Ureter (tissue), 1 donor: ENCODE results near the gene MMAB. TPM values are rescaled to one million over a fixed set of nuclear protein-coding genes. Genes with fewer than 3 reads are reported as not detected.

Experiments
- DNase-seq: peaks from one replicate; pipeline ENCODE4 v3.0.0-alpha.2; 2020; ENCODE audit warnings: low spot score
- total RNA-seq: library from RNA; stranded (reverse); gene quantifications from one replicate; pipeline ENCODE4 v1.2.4, GENCODE V29; 2023
- donor health status: DM: yes; HTN: yes; CAD: no.

The MMAB gene
- total RNA-seq, 1 donor from 2014 or later = 65.8 TPM

GRCh38 chr12:109538191-109538863, 35.0 kb downstream of the MMAB start:
- DNase-seq = no peak

GRCh38 chr12:109537136-109537535, 36.2 kb downstream of the MMAB start:
- no peak for DNase-seq

GRCh38 chr12:109535863-109536250, 37.4 kb downstream of the MMAB start:
- no peak for DNase-seq

GRCh38 chr12:109535231-109535862, 38.0 kb downstream of the MMAB start:
- DNase-seq = no peak

GRCh38 chr12:109534456-109534855, 38.8 kb downstream of the MMAB start:
- no peak for DNase-seq

- DNase-seq = no peak
Measured at GRCh38 chr12:109533487-109533740, 39.9 kb downstream of the MMAB start.

- DNase-seq = no peak
Measured at GRCh38 chr12:109532721-109533486, 40.4 kb downstream of the MMAB start.

- no peak for DNase-seq
Measured at GRCh38 chr12:109531411-109531810, 41.9 kb downstream of the MMAB start.

GRCh38 chr12:109529691-109530640, 43.3 kb downstream of the MMAB start:
- DNase-seq = no peak

GRCh38 chr12:109527489-109528123, 45.7 kb downstream of the MMAB start:
- DNase-seq = no peak

- no peak for DNase-seq
Measured at GRCh38 chr12:109525279-109525585, 48.1 kb downstream of the MMAB start.

GRCh38 chr12:109524466-109525278, 48.6 kb downstream of the MMAB start:
- no peak for DNase-seq

- DNase-seq = no peak
Measured at GRCh38 chr12:109523504-109523903, 49.8 kb downstream of the MMAB start.

- no peak for DNase-seq
Measured at GRCh38 chr12:109523071-109523470, 50.2 kb downstream of the MMAB start.

- no peak for DNase-seq
Measured at GRCh38 chr12:109521831-109522230, 51.5 kb downstream of the MMAB start.

GRCh38 chr12:109519787-109520186, 53.5 kb downstream of the MMAB start:
- DNase-seq = no peak

- peak; percentile 64 for DNase-seq
Measured at GRCh38 chr12:109518820-109519665, 54.3 kb downstream of the MMAB start.

- no peak for DNase-seq
Measured at GRCh38 chr12:109517619-109518018, 55.7 kb downstream of the MMAB start.

- DNase-seq = no peak
Measured at GRCh38 chr12:109513977-109514376, 59.3 kb downstream of the MMAB start.

- DNase-seq = no peak
Measured at GRCh38 chr12:109513051-109513450, 60.3 kb downstream of the MMAB start.
